ENCODE data around the gene NECAB3. TPM values are rescaled to one million over a fixed set of nuclear protein-coding genes. Genes with fewer than 3 reads are reported as not detected.
"Not testable (repeated sequence)": the region's sequence is repeated elsewhere in the genome, so short reads cannot be mapped to it uniquely, and the experiment has no call there.

NECAB3 gene
- total RNA-seq, 5 donors from 2014 or later (not counting 1 experiment from before 2014, with no cell fraction given), result 8.5 to 33.9 (median 28.9) TPM

DNA sequence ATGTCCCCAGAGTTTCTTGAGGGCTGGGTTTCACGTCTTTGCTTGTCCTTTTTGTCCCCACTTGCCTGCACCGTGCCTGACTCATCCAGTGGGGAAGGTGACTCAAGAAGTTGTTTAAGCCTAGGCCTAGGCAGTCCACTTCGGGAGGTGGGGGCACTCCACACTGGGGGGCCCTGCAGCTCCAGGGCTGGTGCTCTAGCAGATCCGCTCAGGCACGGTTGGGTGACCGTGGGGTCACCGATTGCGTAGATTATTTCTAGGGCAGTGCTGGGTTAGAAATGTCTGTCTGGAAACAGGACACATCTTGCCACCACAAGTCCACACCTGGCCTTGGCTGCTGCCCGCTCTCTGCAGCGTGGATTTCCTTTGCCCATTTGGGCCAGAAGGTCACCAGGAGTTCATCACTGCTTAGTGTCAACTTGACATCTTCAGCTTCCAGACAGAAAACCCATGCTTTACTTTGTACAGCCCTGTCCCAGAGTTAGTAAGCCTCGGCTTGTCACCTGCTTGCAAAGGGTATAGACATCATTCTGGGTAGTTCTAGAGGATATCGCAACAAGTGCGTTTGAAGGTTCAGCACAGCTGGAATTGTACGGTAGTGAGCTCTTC lies 25.7 kb downstream of the NECAB3 start:
- Mint-ChIP-seq H3K27me3 (no peaks in the 10 kb centered on the region), H3K4me3 (no peak overlapping the region), H3K27ac (peak overlapping the region in 1 of 2 donors; percentile 3), H3K36me3 (peaks cover 18% of the 10 kb centered on the region), H3K4me1 (peaks cover 9 to 23% (median 11%) of the 10 kb centered on the region in 3 donors), H3K9me3 (no peaks in the 10 kb centered on the region)
- H3K36me3 ChIP-seq (ENCODE audit: control insufficient read depth in 2 of 2, extremely low read depth in 1 of 2, insufficient read depth in 1 of 2, low read length in 1 of 2), result peaks cover 0 to 21% of the 10 kb centered on the region in 2 donors
- no peak overlapping the region for H3K27ac ChIP-seq (ENCODE audit: low read length)
- H3K4me3 ChIP-seq (ENCODE audit: control insufficient read depth in 1 of 2, extremely low read depth in 1 of 2, low read length in 1 of 2), result no peak overlapping the region
- H3K4me1 ChIP-seq (ENCODE audit: control insufficient read depth in 1 of 2, extremely low read depth in 1 of 2, insufficient read depth in 2 of 2, low read length in 2 of 2), result peaks cover 0 to 21% of the 10 kb centered on the region in 2 experiments
- 89% methylated on average over 9 of the region's 14 CpGs for WGBS (ENCODE audit: insufficient coverage)
- ATAC-seq (replicated peaks in 1 of 4), result no peak
- ChIA-PET CTCF (interaction anchor here in 1 of 2 donors (0.5 kb wide), 1 partner anchor 147 kb away, joined by 4 read pairs; no protein-coding TSS in a partner anchor), POLR2A (no interaction called here)
- H3K9me3 ChIP-seq, result no peaks in the 10 kb centered on the region
- DNase-seq, result no peak
- peaks cover 0 to under 1% of the 10 kb centered on the region in 2 experiments for H3K27me3 ChIP-seq (replicated peaks in 1 of 2; ENCODE audit: control insufficient read depth in 2 of 2, extremely low read depth in 1 of 2, insufficient read depth in 2 of 2, low read length in 1 of 2)

DNA sequence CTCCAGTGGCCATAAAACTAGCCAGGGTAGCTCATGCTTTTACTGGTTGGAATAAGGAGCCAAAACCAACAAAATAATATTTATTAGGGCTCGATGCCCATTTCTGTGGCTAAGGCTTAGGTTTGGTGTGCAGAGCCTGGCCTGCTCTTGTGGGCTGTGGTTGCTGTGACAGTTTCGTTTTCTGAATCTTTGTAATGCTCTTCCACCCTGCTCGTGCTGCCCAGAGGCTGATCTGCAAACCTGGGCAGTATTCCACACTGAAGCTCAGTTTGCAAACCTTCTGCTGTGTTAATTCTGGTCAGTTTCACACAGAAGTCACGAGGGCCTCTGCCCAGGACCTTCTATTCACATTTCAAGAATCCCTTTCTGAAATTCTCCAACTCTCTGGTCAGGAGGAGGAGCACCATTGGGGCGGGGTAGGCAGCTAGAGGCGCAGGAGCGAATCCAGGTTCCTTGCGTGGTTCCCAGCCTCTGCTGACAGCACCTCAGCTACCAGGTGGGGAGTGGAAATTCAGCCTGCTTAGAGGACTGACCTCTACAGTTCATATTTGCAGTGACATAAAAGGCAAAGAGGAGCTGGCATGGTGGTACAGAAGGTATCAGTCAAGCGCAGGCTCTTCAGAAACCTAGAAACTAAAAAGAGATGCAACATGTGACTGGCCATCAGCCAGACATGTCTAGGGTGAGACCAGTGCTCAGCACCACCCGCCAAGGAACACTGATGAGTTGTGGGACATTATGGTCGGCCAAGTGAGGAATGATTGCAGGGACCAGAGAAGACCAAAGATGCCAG lies 26.4 kb downstream of the NECAB3 start:
- WGBS (ENCODE audit: insufficient coverage), result 81% methylated on average over 3 of the region's 11 CpGs
- DNase-seq (peak in 1 of 35 experiments; percentile 35), ATAC-seq (replicated peaks in 1 of 4) (peak in 1 of 4 experiments; percentile 45)
- Mint-ChIP-seq H3K27ac (peak overlapping the region in 1 of 2 donors; percentile 77), H3K4me3 (no peak overlapping the region), H3K9me3 (no peaks in the 10 kb centered on the region), H3K36me3 (peaks cover 18% of the 10 kb centered on the region), H3K4me1 (peaks cover 5 to 19% (median 7%) of the 10 kb centered on the region in 3 donors), H3K27me3 (no peaks in the 10 kb centered on the region)
- Histone ChIP-seq H3K9me3 (no peaks in the 10 kb centered on the region), H3K4me1 (ENCODE audit: control insufficient read depth in 1 of 2, extremely low read depth in 1 of 2, insufficient read depth in 2 of 2, low read length in 2 of 2) (peaks cover 0 to 16% of the 10 kb centered on the region in 2 experiments), H3K27ac (ENCODE audit: low read length) (peak overlapping the region; percentile 29), H3K4me3 (ENCODE audit: control insufficient read depth in 1 of 2, extremely low read depth in 1 of 2, low read length in 1 of 2) (no peak overlapping the region), H3K27me3 (replicated peaks in 1 of 2; ENCODE audit: control insufficient read depth in 2 of 2, extremely low read depth in 1 of 2, insufficient read depth in 2 of 2, low read length in 1 of 2) (no peaks in the 10 kb centered on the region), H3K36me3 (ENCODE audit: control insufficient read depth in 2 of 2, extremely low read depth in 1 of 2, insufficient read depth in 1 of 2, low read length in 1 of 2) (peaks cover 0 to 23% of the 10 kb centered on the region in 2 donors)
- POLR2A ChIA-PET, result interaction anchor here in 1 of 2 donors (0.8 kb wide), 1 partner anchor 1471 kb away, joined by 3 read pairs; no protein-coding TSS in a partner anchor
- CTCF ChIA-PET, result interaction anchor here in 1 of 2 donors (0.5 kb wide), 1 partner anchor 147 kb away, joined by 4 read pairs; no protein-coding TSS in a partner anchor

DNA sequence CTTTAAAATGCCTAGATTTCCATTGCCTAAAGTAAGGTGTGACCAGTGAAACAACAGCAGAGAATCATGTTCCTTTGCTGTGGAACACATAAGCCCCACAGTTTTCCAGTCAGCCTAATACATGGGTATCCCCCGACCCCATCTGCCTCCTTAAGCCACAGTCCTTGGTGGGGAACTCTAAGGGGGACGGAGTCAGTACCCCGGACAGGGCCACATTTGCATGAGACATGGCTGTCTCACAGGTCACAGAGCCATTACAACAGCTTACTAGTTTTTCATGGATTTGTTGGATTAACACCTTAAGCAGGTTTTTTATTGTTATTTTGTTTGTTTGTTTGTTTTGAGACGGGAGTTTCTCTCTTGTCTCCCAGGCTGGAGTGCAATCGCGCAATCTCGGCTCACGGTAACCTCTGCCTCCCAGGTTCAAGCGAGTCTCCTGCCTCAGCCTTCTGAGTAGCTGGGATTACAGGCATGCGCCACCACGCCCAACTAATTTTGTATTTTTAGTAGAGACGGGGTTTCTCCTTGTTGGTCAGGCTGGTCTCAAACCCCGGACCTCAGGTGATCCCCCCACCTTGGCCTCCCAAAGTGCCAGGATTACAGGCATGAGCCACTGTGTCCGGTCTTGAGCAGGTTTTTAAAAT lies 27.1 kb downstream of the NECAB3 start:
- H3K4me3 ChIP-seq (ENCODE audit: control insufficient read depth in 1 of 2, extremely low read depth in 1 of 2, low read length in 1 of 2); ATAC-seq (replicated peaks in 1 of 4); H3K9me3 ChIP-seq; H3K9me3 Mint-ChIP-seq; DNase-seq; H3K27ac Mint-ChIP-seq; H3K4me3 Mint-ChIP-seq; H3K27me3 Mint-ChIP-seq; CTCF ChIA-PET; H3K27me3 ChIP-seq (replicated peaks in 1 of 2; ENCODE audit: control insufficient read depth in 2 of 2, extremely low read depth in 1 of 2, insufficient read depth in 2 of 2, low read length in 1 of 2): not testable (repeated sequence)
- POLR2A ChIA-PET, result interaction anchor here in 1 of 2 donors (0.8 kb wide), 1 partner anchor 1471 kb away, joined by 3 read pairs; no protein-coding TSS in a partner anchor
- Histone ChIP-seq H3K36me3 (ENCODE audit: control insufficient read depth in 2 of 2, extremely low read depth in 1 of 2, insufficient read depth in 1 of 2, low read length in 1 of 2) (peaks cover 0 to 28% of the 10 kb centered on the region in 2 donors), H3K4me1 (ENCODE audit: control insufficient read depth in 1 of 2, extremely low read depth in 1 of 2, insufficient read depth in 2 of 2, low read length in 2 of 2) (peaks cover 0 to 16% of the 10 kb centered on the region in 2 experiments), H3K27ac (ENCODE audit: low read length) (peak overlapping the region; percentile 29)
- 88% methylated on average over 5 of the region's 14 CpGs for whole genome bisulfite sequencing (ENCODE audit: insufficient coverage)
- peaks cover 18% of the 10 kb centered on the region for H3K36me3 Mint-ChIP-seq
- H3K4me1 Mint-ChIP-seq, result peaks cover 5 to 19% (median 7%) of the 10 kb centered on the region in 3 donors

DNA sequence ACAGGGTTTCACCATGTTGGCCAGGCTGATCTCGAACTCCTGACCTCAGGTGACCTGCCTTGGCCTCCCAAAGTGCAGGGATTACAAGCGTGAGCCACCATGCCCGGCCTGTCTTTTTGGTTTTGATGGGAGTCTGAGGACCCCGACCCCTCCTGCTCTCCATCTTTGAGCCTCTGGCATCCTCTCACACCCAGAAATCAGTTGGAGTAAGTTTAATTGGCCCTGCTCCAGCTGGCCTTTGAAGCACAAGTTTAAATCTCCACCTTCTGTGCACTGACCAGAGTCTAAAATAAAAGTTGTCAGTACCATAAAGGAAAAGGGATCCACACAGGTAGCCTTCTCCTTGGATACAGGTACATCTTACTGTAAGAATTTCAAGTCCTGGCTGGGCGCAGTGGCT lies 28.0 kb downstream of the NECAB3 start:
- no peaks in the 10 kb centered on the region for H3K9me3 Mint-ChIP-seq
- no peak overlapping the region for H3K27ac ChIP-seq (ENCODE audit: low read length)
- peaks cover 0 to 16% of the 10 kb centered on the region in 2 experiments for H3K4me1 ChIP-seq (ENCODE audit: control insufficient read depth in 1 of 2, extremely low read depth in 1 of 2, insufficient read depth in 2 of 2, low read length in 2 of 2)
- H3K4me3 Mint-ChIP-seq, result no peak overlapping the region
- H3K36me3 ChIP-seq (ENCODE audit: control insufficient read depth in 2 of 2, extremely low read depth in 1 of 2, insufficient read depth in 1 of 2, low read length in 1 of 2), result peaks cover 0 to 34% of the 10 kb centered on the region in 2 donors
- CTCF ChIA-PET, result interaction anchor here in 1 of 2 donors (0.8 kb wide), 1 partner anchor 22 kb away, joined by 3 read pairs; no protein-coding TSS in a partner anchor
- ATAC-seq (replicated peaks in 1 of 4), result no peak
- DNase-seq, result no peak
- H3K27me3 ChIP-seq (replicated peaks in 1 of 2; ENCODE audit: control insufficient read depth in 2 of 2, extremely low read depth in 1 of 2, insufficient read depth in 2 of 2, low read length in 1 of 2), result no peaks in the 10 kb centered on the region
- H3K27ac Mint-ChIP-seq, result no peak overlapping the region
- no peak overlapping the region for H3K4me3 ChIP-seq (ENCODE audit: control insufficient read depth in 1 of 2, extremely low read depth in 1 of 2, low read length in 1 of 2)
- peaks cover 18% of the 10 kb centered on the region for H3K36me3 Mint-ChIP-seq
- WGBS (ENCODE audit: insufficient coverage), result 100% methylated on average over 1 of the region's 5 CpGs
- H3K4me1 Mint-ChIP-seq, result peaks cover 5 to 19% (median 7%) of the 10 kb centered on the region in 3 donors
- no peaks in the 10 kb centered on the region for H3K9me3 ChIP-seq
- no peaks in the 10 kb centered on the region for H3K27me3 Mint-ChIP-seq
- POLR2A ChIA-PET, result no interaction called here

DNA sequence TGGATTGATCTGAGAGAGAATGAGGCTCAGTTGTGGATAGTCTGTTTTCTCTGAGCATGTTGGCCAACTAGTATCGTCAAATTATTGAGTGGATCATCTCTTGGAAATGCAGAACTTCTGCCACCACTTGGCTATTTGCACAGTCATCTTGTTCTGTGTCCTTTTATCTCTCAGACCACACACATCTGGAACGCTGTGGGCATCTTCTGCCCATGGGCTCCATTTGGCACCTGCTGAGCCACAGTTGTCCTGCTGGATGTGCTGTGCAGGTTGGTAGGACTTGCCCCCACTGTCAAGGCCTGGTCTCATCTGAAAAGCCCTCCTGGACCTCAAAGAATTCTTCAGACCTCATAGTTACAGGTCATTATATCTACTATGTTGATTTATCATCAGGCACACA lies 28.8 kb downstream of the NECAB3 start:
- Mint-ChIP-seq H3K27ac (no peak overlapping the region), H3K9me3 (no peaks in the 10 kb centered on the region), H3K36me3 (peaks cover 22% of the 10 kb centered on the region), H3K4me1 (peaks cover 5 to 19% (median 7%) of the 10 kb centered on the region in 3 donors), H3K27me3 (no peaks in the 10 kb centered on the region), H3K4me3 (no peak overlapping the region)
- WGBS (ENCODE audit: insufficient coverage), result 100% methylated on average over 1 of the region's 2 CpGs
- Histone ChIP-seq H3K36me3 (ENCODE audit: control insufficient read depth in 2 of 2, extremely low read depth in 1 of 2, insufficient read depth in 1 of 2, low read length in 1 of 2) (peaks cover under 1 to 41% of the 10 kb centered on the region in 2 donors), H3K27me3 (replicated peaks in 1 of 2; ENCODE audit: control insufficient read depth in 2 of 2, extremely low read depth in 1 of 2, insufficient read depth in 2 of 2, low read length in 1 of 2) (no peaks in the 10 kb centered on the region), H3K27ac (ENCODE audit: low read length) (no peak overlapping the region), H3K4me1 (ENCODE audit: control insufficient read depth in 1 of 2, extremely low read depth in 1 of 2, insufficient read depth in 2 of 2, low read length in 2 of 2) (peaks cover 0 to 16% of the 10 kb centered on the region in 2 experiments), H3K9me3 (no peaks in the 10 kb centered on the region), H3K4me3 (ENCODE audit: control insufficient read depth in 1 of 2, extremely low read depth in 1 of 2, low read length in 1 of 2) (no peak overlapping the region)
- CTCF ChIA-PET, result interaction anchor here in 1 of 2 donors (0.8 kb wide), 1 partner anchor 23 kb away, joined by 3 read pairs; no protein-coding TSS in a partner anchor
- POLR2A ChIA-PET, result no interaction called here
- DNase-seq, result no peak
- ATAC-seq (replicated peaks in 1 of 4), result no peak

DNA sequence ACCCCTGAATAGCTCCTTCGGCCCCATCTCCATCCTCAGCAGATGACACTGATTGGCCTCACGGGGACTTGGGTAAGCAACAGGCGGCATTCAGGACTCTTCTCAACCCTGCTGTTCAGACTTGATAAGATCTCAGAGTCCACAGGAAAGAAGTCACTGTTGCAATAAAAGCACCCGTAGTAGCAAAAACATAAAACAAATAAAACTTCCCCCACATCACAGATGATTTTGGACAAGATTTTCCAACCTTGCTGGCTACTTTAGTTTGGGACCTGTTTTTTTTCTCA lies 29.2 kb downstream of the NECAB3 start:
- Mint-ChIP-seq H3K27ac (no peak overlapping the region), H3K36me3 (peaks cover 26% of the 10 kb centered on the region), H3K4me3 (no peak overlapping the region), H3K27me3 (no peaks in the 10 kb centered on the region), H3K4me1 (peaks cover 5 to 19% (median 7%) of the 10 kb centered on the region in 3 donors), H3K9me3 (no peaks in the 10 kb centered on the region)
- H3K27me3 ChIP-seq (replicated peaks in 1 of 2; ENCODE audit: control insufficient read depth in 2 of 2, extremely low read depth in 1 of 2, insufficient read depth in 2 of 2, low read length in 1 of 2), result no peaks in the 10 kb centered on the region
- DNase-seq (no peak), ATAC-seq (replicated peaks in 1 of 4) (no peak)
- POLR2A ChIA-PET, result no interaction called here
- peaks cover 5 to 45% of the 10 kb centered on the region in 2 donors for H3K36me3 ChIP-seq (ENCODE audit: control insufficient read depth in 2 of 2, extremely low read depth in 1 of 2, insufficient read depth in 1 of 2, low read length in 1 of 2)
- no peaks in the 10 kb centered on the region for H3K9me3 ChIP-seq
- 100% methylated on average over 2 of the region's 4 CpGs for WGBS (ENCODE audit: insufficient coverage)
- no peak overlapping the region for H3K4me3 ChIP-seq (ENCODE audit: control insufficient read depth in 1 of 2, extremely low read depth in 1 of 2, low read length in 1 of 2)
- peaks cover 0 to 16% of the 10 kb centered on the region in 2 experiments for H3K4me1 ChIP-seq (ENCODE audit: control insufficient read depth in 1 of 2, extremely low read depth in 1 of 2, insufficient read depth in 2 of 2, low read length in 2 of 2)
- CTCF ChIA-PET, result no interaction called here
- no peak overlapping the region for H3K27ac ChIP-seq (ENCODE audit: low read length)
